SK-N-SH (cell line): ENCODE data around the gene CCL27.

Source experiments
- TAF1 ChIP-seq: IDR thresholded peaks from 2 replicates; pipeline ENCODE4 v1.6.1; 2012; ENCODE audit warnings: low read depth, mild to moderate bottlenecking, low read length, moderate library complexity, borderline replicate concordance
- TF ChIP-seq, protein P1 (sequence below): fragments of 200-600 bp; sonication (generic); IDR thresholded peaks from 2 replicates; pipeline ENCODE4 v1.6.1; 2017; ENCODE audit warnings: antibody characterized with exemption, mild to moderate bottlenecking, moderate library complexity

DNA sequence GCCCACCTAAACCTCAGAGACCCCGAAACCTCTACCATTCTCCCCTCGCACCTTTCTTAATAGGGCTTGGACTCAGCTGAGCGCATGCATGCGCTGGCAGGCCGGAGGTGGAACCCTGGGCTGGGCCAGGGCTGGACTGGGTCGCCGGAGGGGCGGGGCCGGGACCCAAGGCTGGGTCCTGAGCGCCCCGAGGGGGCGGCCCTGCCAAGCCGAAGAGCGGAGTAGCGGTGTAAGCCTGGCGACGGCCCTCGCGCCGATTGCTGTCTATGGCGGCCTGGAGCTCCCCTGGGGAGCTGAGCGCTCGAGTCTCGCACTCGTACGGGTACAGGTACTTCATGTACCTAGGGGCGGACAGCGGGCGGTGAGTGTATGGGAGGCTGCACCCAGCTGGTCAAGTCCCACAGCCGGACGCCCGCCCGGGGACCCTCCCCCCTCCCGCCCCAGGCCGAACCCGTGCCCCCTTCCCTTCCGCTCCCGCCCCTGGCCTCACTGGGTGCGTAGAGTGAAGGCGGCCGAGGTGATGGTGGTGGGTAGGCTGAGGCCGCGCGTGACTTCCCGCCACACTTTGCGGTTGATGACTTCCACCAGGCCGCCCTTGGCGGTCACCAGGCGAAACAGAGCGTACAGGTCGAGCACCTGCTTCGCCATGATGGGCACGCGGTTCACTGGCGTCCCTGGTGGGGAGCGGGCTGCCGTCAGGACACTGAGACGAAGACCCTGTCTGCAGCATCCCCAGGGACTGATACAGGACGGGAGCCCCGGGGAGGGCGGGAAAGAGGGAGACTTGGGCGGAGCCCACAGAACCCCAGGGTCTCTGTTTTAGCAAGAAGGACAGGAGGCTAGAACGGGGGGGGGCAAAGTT lies 38.9 kb downstream of the CCL27 start:
- TF ChIP-seq, protein P1, sequence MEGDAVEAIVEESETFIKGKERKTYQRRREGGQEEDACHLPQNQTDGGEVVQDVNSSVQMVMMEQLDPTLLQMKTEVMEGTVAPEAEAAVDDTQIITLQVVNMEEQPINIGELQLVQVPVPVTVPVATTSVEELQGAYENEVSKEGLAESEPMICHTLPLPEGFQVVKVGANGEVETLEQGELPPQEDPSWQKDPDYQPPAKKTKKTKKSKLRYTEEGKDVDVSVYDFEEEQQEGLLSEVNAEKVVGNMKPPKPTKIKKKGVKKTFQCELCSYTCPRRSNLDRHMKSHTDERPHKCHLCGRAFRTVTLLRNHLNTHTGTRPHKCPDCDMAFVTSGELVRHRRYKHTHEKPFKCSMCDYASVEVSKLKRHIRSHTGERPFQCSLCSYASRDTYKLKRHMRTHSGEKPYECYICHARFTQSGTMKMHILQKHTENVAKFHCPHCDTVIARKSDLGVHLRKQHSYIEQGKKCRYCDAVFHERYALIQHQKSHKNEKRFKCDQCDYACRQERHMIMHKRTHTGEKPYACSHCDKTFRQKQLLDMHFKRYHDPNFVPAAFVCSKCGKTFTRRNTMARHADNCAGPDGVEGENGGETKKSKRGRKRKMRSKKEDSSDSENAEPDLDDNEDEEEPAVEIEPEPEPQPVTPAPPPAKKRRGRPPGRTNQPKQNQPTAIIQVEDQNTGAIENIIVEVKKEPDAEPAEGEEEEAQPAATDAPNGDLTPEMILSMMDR: no peak
- TF ChIP-seq TAF1: no peak
